ENCODE data around the gene LAIR2. TPM values are rescaled to one million over a fixed set of nuclear protein-coding genes. Genes with fewer than 3 reads are reported as not detected.
"Not testable (repeated sequence)": the region's sequence is repeated elsewhere in the genome, so short reads cannot be mapped to it uniquely, and the experiment has no call there.

The LAIR2 gene
- total and polyA plus RNA-seq, 4 donors: 0.19 to 0.24 TPM; not detected in 2

DNA sequence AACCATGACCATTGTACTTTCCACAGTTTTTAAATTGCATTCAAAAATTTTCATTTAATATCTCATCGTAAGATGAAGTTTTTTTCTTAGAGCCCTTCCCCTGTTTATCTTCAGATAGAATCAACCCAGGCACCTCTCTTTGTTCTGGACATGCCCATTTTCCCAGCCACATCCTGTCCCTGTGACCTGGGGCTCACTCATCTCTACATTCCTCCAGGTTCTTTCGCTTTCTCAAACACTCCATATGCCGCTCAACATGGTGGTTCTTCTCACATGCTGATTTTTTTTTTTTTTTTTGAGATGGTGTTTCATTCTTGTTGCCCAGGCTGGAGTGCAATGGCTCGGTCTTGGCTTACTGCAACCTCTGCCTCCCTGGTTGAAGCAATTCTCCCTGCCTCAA is 2.9 kb downstream of the LAIR2 start:
- not testable (repeated sequence) for H3K9ac ChIP-seq (ENCODE audit: low read depth in 1 of 2, low read length in 2 of 2); H3K27ac ChIP-seq (ENCODE audit: low read depth in 1 of 2, low read length in 2 of 2); H3K36me3 ChIP-seq (ENCODE audit: control insufficient read depth in 4 of 4, insufficient read depth in 3 of 4, low read depth in 1 of 4, low read length in 3 of 4); DNase-seq (ENCODE audit: low spot score); H3K4me3 ChIP-seq (ENCODE audit: low read depth in 1 of 3, low read length in 3 of 3); H3K9me3 ChIP-seq (ENCODE audit: control insufficient read depth in 4 of 4, low read length in 3 of 4); H3K27me3 ChIP-seq (ENCODE audit: control insufficient read depth in 4 of 4, insufficient read depth in 4 of 4, low read length in 3 of 4); H3K4me1 ChIP-seq (ENCODE audit: control insufficient read depth in 4 of 4, insufficient read depth in 4 of 4, low read length in 3 of 4)
- 80% methylated on average over 4 of the region's 4 CpGs for WGBS

DNA sequence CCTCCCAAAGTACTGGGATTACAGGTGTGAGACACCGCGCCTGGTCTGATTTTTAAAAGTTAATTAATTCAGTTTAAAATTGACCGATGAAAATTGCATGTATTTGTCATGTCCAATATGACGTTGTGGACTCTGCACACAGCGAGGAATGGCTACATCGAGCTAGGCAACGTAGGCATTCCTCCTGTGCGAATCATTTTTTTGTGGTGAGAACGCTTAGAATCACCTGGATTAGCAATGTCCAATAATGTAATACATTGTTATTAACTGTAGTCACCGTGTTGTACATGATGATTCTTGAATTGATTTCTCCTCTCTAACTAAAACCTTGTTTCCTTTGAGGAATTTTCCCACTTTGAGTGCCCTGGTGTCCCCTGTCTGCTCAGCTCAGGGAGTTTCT is 3.4 kb downstream of the LAIR2 start:
- TF ChIP-seq, protein P1, sequence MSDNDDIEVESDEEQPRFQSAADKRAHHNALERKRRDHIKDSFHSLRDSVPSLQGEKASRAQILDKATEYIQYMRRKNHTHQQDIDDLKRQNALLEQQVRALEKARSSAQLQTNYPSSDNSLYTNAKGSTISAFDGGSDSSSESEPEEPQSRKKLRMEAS (IDR thresholded peaks at IDR 0.05): no peak
- TF ChIP-seq GABPA (IDR thresholded peaks at IDR 0.05 in 1 of 2, conservative IDR thresholded peaks at IDR 0.05 in 1 of 2) (no peak), TAF1 (conservative IDR thresholded peaks at IDR 0.05) (no peak), RXRA (IDR thresholded peaks at IDR 0.05) (no peak), HNF4G (IDR thresholded peaks at IDR 0.05) (no peak), SP1 (IDR thresholded peaks at IDR 0.05) (no peak), FOXA2 (IDR thresholded peaks at IDR 0.05) (no peak)
- TF ChIP-seq, protein P2, sequence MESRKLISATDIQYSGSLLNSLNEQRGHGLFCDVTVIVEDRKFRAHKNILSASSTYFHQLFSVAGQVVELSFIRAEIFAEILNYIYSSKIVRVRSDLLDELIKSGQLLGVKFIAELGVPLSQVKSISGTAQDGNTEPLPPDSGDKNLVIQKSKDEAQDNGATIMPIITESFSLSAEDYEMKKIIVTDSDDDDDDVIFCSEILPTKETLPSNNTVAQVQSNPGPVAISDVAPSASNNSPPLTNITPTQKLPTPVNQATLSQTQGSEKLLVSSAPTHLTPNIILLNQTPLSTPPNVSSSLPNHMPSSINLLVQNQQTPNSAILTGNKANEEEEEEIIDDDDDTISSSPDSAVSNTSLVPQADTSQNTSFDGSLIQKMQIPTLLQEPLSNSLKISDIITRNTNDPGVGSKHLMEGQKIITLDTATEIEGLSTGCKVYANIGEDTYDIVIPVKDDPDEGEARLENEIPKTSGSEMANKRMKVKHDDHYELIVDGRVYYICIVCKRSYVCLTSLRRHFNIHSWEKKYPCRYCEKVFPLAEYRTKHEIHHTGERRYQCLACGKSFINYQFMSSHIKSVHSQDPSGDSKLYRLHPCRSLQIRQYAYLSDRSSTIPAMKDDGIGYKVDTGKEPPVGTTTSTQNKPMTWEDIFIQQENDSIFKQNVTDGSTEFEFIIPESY (IDR thresholded peaks at IDR 0.05): no peak
- TF ChIP-seq, protein P3, sequence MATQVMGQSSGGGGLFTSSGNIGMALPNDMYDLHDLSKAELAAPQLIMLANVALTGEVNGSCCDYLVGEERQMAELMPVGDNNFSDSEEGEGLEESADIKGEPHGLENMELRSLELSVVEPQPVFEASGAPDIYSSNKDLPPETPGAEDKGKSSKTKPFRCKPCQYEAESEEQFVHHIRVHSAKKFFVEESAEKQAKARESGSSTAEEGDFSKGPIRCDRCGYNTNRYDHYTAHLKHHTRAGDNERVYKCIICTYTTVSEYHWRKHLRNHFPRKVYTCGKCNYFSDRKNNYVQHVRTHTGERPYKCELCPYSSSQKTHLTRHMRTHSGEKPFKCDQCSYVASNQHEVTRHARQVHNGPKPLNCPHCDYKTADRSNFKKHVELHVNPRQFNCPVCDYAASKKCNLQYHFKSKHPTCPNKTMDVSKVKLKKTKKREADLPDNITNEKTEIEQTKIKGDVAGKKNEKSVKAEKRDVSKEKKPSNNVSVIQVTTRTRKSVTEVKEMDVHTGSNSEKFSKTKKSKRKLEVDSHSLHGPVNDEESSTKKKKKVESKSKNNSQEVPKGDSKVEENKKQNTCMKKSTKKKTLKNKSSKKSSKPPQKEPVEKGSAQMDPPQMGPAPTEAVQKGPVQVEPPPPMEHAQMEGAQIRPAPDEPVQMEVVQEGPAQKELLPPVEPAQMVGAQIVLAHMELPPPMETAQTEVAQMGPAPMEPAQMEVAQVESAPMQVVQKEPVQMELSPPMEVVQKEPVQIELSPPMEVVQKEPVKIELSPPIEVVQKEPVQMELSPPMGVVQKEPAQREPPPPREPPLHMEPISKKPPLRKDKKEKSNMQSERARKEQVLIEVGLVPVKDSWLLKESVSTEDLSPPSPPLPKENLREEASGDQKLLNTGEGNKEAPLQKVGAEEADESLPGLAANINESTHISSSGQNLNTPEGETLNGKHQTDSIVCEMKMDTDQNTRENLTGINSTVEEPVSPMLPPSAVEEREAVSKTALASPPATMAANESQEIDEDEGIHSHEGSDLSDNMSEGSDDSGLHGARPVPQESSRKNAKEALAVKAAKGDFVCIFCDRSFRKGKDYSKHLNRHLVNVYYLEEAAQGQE (IDR thresholded peaks at IDR 0.05): no peak
- TF ChIP-seq, protein P4, sequence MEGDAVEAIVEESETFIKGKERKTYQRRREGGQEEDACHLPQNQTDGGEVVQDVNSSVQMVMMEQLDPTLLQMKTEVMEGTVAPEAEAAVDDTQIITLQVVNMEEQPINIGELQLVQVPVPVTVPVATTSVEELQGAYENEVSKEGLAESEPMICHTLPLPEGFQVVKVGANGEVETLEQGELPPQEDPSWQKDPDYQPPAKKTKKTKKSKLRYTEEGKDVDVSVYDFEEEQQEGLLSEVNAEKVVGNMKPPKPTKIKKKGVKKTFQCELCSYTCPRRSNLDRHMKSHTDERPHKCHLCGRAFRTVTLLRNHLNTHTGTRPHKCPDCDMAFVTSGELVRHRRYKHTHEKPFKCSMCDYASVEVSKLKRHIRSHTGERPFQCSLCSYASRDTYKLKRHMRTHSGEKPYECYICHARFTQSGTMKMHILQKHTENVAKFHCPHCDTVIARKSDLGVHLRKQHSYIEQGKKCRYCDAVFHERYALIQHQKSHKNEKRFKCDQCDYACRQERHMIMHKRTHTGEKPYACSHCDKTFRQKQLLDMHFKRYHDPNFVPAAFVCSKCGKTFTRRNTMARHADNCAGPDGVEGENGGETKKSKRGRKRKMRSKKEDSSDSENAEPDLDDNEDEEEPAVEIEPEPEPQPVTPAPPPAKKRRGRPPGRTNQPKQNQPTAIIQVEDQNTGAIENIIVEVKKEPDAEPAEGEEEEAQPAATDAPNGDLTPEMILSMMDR (IDR thresholded peaks at IDR 0.05; ENCODE audit: low read depth, low read length, missing input control): no peak
- 70% methylated on average over 10 of the region's 10 CpGs for WGBS
- Histone ChIP-seq H3K27ac (ENCODE audit: low read depth in 1 of 2, low read length in 2 of 2) (no peak overlapping the region), H3K36me3 (ENCODE audit: control insufficient read depth in 4 of 4, insufficient read depth in 3 of 4, low read depth in 1 of 4, low read length in 3 of 4) (no peaks in the 10 kb centered on the region), H3K27me3 (ENCODE audit: control insufficient read depth in 4 of 4, insufficient read depth in 4 of 4, low read length in 3 of 4) (no peaks in the 10 kb centered on the region), H3K4me1 (ENCODE audit: control insufficient read depth in 4 of 4, insufficient read depth in 4 of 4, low read length in 3 of 4) (no peaks in the 10 kb centered on the region), H3K9me3 (ENCODE audit: control insufficient read depth in 4 of 4, low read length in 3 of 4) (no peaks in the 10 kb centered on the region), H3K4me3 (ENCODE audit: low read depth in 1 of 3, low read length in 3 of 3) (no peak overlapping the region), H3K9ac (ENCODE audit: low read depth in 1 of 2, low read length in 2 of 2) (no peak overlapping the region)
- DNase-seq (ENCODE audit: low spot score): no peak

DNA sequence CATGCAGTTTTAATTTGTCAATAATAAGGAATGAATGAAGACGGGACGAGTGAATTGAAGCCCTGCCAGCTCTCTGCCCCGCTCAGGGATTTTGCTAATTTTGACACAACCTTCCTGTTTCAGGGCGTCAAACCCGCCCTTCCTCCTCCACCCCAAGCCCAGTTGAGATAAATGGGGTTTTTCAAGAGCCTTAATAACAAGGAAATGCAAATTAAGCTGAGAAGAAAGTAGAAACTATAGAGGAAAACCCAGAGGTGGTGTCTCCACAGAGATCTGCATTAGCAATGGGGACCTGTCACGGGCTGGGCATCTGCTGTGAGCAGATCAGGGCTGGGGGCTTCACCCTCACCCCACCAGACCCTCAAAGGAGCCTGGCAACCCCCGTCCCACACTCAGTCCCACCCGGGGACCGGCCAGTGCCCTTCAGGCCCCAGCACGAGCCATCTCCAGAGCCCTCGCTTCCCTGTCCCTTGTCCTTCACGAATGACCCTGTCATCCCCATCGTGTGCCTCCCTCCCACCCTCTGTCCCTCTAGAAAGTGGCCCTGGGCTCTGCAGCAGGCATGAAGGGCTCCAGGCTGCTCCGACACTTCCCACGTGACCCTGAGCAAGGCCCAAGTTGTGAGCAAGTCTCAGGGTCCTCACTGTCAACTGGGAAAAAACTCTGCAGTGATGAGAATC is 4.5 kb downstream of the LAIR2 start:
- H3K27ac ChIP-seq (ENCODE audit: low read depth in 1 of 2, low read length in 2 of 2); H3K27me3 ChIP-seq (ENCODE audit: control insufficient read depth in 4 of 4, insufficient read depth in 4 of 4, low read length in 3 of 4); H3K9me3 ChIP-seq (ENCODE audit: control insufficient read depth in 4 of 4, low read length in 3 of 4); H3K4me1 ChIP-seq (ENCODE audit: control insufficient read depth in 4 of 4, insufficient read depth in 4 of 4, low read length in 3 of 4); DNase-seq (ENCODE audit: low spot score); H3K9ac ChIP-seq (ENCODE audit: low read depth in 1 of 2, low read length in 2 of 2); H3K36me3 ChIP-seq (ENCODE audit: control insufficient read depth in 4 of 4, insufficient read depth in 3 of 4, low read depth in 1 of 4, low read length in 3 of 4); H3K4me3 ChIP-seq (ENCODE audit: low read depth in 1 of 3, low read length in 3 of 3): not testable (repeated sequence)
- WGBS: 62% methylated on average over 11 of the region's 15 CpGs

All from liver (tissue), 9 donors.